DMS114 treated with DMSO at 0.1 percent for 48 hours (cell line): ENCODE measurements around the gene ZDHHC14.

ENCODE experiments used
- DNase-seq: peaks from one replicate; lab custom pipeline; 2025; ENCODE audit not compliant: unreplicated experiment; lab: John Stamatoyannopoulos, UW

The ZDHHC14 gene

GRCh38 chr6:157530126-157530525 is 149.1 kb downstream of the ZDHHC14 start:
- DNase-seq, result no peak

GRCh38 chr6:157530724-157531168 is 149.8 kb downstream of the ZDHHC14 start:
- DNase-seq, result no peak

DNA sequence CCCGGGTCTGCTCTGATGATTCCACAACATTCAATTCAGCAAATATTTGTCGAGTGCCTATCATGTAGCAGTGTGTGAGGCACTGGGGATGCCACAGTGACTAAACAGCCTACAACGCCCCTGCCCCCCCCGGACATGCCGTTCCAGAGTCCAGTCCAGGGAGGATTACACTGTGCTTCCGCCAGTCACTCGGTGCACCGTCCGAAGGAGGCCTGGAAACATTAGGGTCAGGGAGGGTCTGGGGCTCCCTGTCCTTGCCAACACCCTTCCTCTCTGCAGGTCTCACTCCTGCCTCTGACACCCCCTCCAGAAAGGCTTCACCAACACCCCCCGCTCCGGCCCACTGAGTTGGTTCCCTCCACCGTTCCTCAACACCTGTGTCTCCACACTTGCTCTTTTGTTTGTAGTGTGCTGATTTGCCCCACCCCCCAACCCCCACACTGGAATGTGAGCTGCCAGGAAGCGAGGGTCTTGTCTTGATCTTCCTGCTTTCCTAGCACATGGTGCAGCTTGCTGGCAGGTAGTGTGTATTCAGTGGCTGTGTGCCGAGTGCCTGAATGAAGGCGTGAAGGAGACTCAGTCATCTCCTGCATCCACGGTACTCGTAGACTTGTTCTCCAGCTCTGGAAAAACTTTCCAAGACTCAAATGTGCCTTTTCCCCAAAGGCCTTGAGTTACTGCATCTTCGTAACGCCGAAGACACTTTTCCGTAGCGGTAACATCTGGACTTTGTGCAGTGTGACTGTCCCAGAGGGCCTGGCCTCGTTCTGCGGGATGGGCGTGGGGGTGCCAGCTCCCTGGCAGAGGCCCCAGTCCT is 150.4 kb downstream of the ZDHHC14 start:
- no peak for DNase-seq

DNA sequence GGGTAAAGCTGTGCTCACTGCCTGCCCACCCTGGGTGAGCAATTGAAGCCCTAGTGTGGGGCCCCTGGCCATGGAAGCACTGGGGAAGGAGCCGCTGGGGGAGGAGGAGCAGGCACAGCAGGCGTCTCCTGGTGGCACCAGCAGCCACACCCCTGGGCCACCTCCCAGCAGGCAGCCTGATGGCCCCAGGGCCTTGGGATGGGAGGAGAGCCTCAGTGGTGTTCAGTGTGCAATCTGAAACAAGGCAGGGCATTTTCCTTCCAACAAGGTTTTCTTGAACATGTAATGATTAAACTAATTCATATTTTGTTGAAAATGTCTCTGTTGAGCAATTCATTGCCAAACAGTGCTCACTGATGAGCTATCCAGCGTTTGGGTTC is 151.0 kb downstream of the ZDHHC14 start:
- no peak for DNase-seq

DNA sequence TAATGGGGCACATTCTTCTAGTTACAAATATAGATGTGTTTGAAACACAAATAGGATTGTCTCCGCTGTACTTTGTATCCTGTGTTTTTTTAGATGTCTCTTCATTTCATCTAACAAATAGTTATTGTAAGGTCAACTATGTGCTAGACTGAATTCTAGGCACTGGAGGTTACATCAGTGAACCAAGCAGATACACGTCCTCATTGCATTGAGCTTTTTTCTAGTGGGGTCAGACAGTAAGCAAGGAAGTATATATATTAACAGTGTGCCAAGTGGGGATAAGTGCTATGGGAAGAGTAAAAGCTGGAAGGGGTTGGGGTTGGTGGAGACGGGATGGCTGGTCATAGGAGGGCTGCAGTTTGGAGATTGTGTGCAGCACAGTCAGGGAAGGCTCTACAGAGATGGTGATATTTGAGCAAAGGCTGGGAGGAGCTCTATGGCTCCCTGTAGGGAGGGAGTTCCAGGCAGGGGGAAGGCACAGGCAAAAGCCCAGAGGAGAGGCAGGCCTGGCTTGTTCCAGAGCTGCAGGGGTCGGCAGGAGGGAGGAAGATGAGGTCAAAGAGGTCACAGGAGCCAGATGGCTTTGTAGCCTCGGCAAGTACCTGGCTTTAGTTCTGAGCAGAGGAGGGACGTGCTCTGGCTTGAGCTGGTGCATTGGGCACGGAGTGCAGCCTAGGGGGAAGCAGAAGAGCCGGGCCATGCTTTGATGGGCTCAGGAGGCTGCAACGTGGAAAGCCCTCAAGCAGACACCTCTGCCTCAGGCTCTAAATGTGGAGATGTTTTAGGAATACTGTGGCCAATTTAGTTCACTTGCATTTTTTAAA is 152.3 kb downstream of the ZDHHC14 start:
- DNase-seq, result no peak

DNA sequence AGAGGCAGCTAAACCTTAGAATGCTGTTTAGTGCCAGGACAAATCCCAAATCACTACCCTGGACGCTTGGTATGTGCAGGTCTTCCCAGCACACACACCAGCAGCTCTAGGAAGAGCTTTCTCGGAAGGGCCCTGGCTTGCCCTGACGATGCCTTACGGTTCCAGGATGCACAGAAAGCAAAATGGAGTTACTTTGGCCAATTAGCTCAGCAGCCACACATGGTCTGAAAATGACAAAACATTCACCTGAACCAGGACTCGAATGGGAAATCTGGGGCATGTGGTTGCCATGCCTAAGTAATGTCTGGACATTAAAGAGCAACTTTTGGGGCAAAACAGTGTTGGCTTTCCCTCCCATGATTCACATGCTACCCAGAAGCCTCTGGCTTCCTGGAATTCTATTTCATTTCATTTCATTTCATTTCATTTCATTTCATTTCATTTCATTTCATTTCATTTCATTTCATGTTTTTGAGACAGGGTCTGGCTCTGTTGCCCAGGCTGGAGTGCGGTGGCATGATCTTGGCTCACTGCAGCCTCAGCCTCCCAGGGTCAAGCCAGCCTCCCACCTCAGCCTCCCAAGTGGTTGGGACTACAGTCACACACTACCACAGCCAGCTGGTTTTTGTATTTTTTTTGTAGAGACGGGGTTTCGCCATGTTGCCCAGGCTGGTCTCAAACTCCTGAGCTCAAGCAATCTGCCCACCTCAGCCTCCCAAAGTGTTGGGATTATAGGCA is 153.3 kb downstream of the ZDHHC14 start:
- DNase-seq, result no peak

DNA sequence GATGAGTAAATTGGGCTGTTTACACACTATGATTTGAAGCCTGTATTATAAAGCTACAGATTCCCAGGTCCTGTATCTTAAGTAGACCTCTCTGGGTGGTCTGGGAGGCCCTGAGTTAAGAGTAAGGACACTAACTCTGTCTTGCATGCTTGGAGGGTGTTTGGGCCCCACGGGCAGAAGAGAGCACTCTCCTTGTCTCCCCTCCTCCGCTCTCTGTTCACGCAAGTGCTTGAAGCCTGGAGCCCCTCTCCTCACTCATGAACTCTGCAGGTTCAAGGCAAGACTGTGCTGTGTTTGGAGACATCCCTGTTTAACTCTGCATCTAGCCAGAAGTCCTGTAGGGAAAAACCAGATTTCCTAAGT is 154.0 kb downstream of the ZDHHC14 start:
- DNase-seq, result no peak

DNA sequence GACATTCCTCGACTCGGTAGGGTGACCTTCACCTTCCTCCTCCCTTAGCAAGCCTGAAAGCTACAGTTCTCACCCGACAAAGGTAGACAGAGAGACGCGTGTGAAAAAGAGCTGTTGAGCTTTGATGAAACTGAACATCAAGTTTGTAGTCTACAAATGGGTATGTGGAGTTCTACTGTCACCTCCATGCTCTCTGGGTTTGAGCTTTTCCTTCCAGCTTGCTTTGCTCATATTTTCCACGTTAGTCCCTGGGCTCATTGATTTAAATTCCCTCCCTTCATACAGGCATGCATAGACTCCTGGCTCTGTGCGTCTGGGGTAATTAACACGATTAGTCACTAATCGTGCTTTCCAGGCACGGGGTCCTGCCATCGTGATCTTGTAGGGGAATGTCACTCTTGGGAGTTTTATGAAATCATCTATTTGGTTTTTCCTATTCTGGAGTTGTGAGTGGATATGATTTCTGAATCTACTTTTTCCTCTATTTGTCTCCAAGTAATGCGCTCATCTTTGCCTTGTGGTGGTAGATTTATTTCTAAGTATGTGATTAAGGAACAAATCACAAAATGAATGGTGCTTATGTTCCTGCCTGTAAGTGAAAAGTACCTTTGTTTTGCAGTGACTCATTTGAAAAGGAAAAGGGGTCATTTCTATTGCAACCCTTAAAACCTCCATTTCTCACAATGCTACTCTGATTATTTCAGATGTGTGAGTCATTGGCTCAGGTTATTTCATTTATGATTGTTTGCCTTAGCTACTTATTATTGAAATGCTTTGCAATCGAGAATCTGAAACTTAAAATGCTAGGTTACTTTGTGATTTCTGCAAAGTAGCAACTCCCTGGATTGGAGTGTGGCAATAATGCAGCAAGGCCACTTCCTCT is 154.6 kb downstream of the ZDHHC14 start:
- DNase-seq, result no peak

DNA sequence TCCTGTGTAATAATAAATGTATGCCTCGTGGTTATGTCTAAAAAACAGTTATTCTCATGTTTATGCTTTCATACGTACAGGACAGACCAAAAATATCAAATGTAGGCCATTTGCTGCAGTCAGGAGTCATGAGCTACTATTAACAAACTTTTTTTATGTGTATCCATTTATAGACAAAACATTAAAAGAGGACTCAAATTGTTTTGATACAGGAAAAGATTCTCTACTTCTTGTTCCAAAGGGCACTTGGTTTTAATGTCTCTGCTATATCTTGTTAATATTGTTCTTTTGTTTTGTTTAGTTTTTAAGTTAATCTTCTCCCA is 155.2 kb downstream of the ZDHHC14 start:
- no peak for DNase-seq

GRCh38 chr6:157537556-157537955 is 156.6 kb downstream of the ZDHHC14 start:
- no peak for DNase-seq

DNA sequence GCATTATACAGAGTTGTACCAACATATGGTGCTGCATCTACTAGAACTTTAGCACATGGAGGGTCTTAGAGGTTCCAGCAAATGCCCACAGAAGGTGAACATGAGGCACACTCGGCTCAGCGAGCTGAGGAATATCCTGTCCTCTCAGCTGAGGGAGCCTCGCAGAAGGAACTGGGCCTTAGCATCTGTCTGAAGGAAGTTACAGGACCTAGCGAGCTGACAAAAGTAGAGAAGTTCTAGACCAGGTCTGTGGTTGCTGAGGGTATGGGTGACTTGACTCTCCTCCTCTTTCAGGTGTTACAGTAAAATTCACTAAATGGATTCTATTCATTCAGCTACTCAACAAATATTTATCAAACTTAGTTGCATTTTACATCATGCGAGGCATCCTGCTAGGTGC is 157.2 kb downstream of the ZDHHC14 start:
- no peak for DNase-seq

DNA sequence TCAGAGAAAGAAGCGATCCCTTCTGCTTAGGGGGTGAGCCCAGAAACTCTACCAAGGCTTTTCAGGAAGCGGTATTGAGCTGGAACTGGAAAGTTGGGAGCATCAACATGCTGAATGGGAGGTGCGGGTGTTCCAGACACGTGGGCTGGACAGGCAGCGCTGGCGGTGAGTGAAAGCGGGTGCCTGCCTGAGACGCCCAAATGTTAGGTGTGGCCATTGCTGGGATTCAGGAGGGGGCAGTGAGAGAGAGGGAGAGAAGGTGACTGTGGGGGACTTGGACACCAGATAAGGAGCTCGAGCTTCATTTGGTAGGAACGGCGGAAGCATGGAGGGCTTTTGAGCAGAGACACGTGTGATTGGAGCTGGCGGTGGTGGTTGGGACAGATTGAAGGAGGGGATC is 157.7 kb downstream of the ZDHHC14 start:
- no peak for DNase-seq

- no peak for DNase-seq
Observed at GRCh38 chr6:157539421-157539822, 158.4 kb downstream of the ZDHHC14 start.

GRCh38 chr6:157539900-157540752 is 159.1 kb downstream of the ZDHHC14 start:
- no peak for DNase-seq

- no peak for DNase-seq
Observed at GRCh38 chr6:157541618-157542413, 160.8 kb downstream of the ZDHHC14 start.

GRCh38 chr6:157542414-157543160 is 161.6 kb downstream of the ZDHHC14 start:
- DNase-seq, result no peak

DNA sequence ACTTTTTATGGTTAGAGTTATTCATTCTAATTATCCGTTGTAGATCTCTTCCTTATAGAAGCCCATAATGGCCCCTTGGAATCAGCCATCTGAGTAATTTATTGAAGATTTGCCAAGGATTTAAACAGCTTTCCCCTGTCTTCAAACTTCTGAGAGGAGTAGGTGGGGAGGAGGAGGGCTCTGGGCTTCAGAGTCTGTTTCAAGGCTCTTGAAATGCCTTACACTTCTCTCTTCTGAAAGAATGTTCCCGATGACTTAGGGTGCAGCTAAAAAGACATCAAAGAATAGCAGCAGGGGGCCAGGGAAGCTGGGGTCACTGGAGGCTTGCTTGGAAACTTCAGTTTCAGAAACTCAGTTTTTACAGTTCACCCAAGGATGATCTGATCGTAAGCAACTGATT is 165.3 kb downstream of the ZDHHC14 start:
- no peak for DNase-seq

- DNase-seq, result no peak
Observed at GRCh38 chr6:157547112-157547511, 166.1 kb downstream of the ZDHHC14 start.
